H9 (cell line): Measurements from ENCODE around the gene SEPTIN5. TPM values are rescaled to one million over a fixed set of nuclear protein-coding genes. Genes with fewer than 3 reads are reported as not detected.

Source experiments
- DNase-seq: peaks from one replicate; pipeline ENCODE4 v3.0.0-alpha.2; 2017
- H2AFZ ChIP-seq: one replicate; pipeline ENCODE4 v1.6.1; 2013; ENCODE audit warnings: mild to moderate bottlenecking, low read length, control low read depth, moderate library complexity
- H2AK5ac ChIP-seq: 2 replicates; pipeline ENCODE4 v1.6.1; 2013; ENCODE audit warnings: low read length, control low read depth, mixed read lengths; ENCODE audit not compliant: insufficient read length
- H2BK120ac ChIP-seq: one replicate; pipeline ENCODE4 v1.6.1; 2013; ENCODE audit warnings: low read depth, mild to moderate bottlenecking, low read length, control low read depth, inconsistent platforms; ENCODE audit not compliant: poor library complexity, severe bottlenecking
- H2BK12ac ChIP-seq: 2 replicates; pipeline ENCODE4 v1.6.1; 2013; ENCODE audit warnings: low read length, control low read depth, mixed read lengths, low read depth; ENCODE audit not compliant: insufficient read length
- H2BK15ac ChIP-seq: 2 replicates; pipeline ENCODE4 v1.6.1; 2013; ENCODE audit warnings: low read depth, low read length, control low read depth
- H2BK20ac ChIP-seq: one replicate; pipeline ENCODE4 v1.6.1; 2013; ENCODE audit warnings: low read depth, mild to moderate bottlenecking, low read length, control low read depth, inconsistent platforms; ENCODE audit not compliant: poor library complexity, severe bottlenecking
- H2BK5ac ChIP-seq: 2 replicates; pipeline ENCODE4 v1.6.1; 2013; ENCODE audit warnings: low read length, control low read depth, mixed read lengths; ENCODE audit not compliant: insufficient read length
- H3K14ac ChIP-seq: 2 replicates; pipeline ENCODE4 v1.6.1; 2013; ENCODE audit warnings: low read length, control low read depth; ENCODE audit not compliant: insufficient read depth
- H3K18ac ChIP-seq: 2 replicates; pipeline ENCODE4 v1.6.1; 2013; ENCODE audit warnings: low read depth, mild to moderate bottlenecking, mixed read lengths, low read length, control low read depth; ENCODE audit not compliant: insufficient read length
- H3K23ac ChIP-seq: 2 replicates; pipeline ENCODE4 v1.6.1; 2013; ENCODE audit warnings: low read length, control low read depth, mixed read lengths, low read depth; ENCODE audit not compliant: insufficient read length
- H3K23me2 ChIP-seq: 2 replicates; pipeline ENCODE4 v1.6.1; 2013; ENCODE audit warnings: low read depth, mild to moderate bottlenecking, mixed read lengths, low read length, control low read depth; ENCODE audit not compliant: insufficient read length, poor library complexity, severe bottlenecking
- H3K27ac ChIP-seq: 2 replicates; pipeline ENCODE4 v1.5.1; 2013; ENCODE audit warnings: low read length, control low read depth, mixed read lengths, low read depth; ENCODE audit not compliant: insufficient read length
- H3K27me3 ChIP-seq: 2 replicates; pipeline ENCODE4 v1.6.1; 2013; ENCODE audit warnings: low read length, control low read depth, inconsistent platforms; ENCODE audit not compliant: insufficient read depth
- H3K4ac ChIP-seq: 2 replicates; pipeline ENCODE4 v1.6.1; 2013; ENCODE audit warnings: low read depth, mild to moderate bottlenecking, control low read depth, inconsistent platforms, low read length, moderate library complexity
- H3K4me1 ChIP-seq: 2 replicates; pipeline ENCODE4 v1.6.1; 2013; ENCODE audit warnings: low read length, control low read depth, inconsistent platforms; ENCODE audit not compliant: insufficient read depth
- H3K4me2 ChIP-seq: 2 replicates; pipeline ENCODE4 v1.6.1; 2013; ENCODE audit warnings: low read length, control low read depth, mixed read lengths; ENCODE audit not compliant: insufficient read length, insufficient read depth
- H3K56ac ChIP-seq: 2 replicates; pipeline ENCODE4 v1.6.1; 2013; ENCODE audit warnings: low read depth, mild to moderate bottlenecking, mixed read lengths, low read length, control low read depth; ENCODE audit not compliant: insufficient read length
- H3K79me1 ChIP-seq: 2 replicates; pipeline ENCODE4 v1.6.1; 2013; ENCODE audit warnings: low read depth, mild to moderate bottlenecking, moderate library complexity, low read length, control low read depth, inconsistent platforms; ENCODE audit not compliant: insufficient read depth, poor library complexity, severe bottlenecking
- H3K79me2 ChIP-seq: 2 replicates; pipeline ENCODE4 v1.6.1; 2013; ENCODE audit warnings: low read length, control low read depth, inconsistent platforms; ENCODE audit not compliant: insufficient read depth
- H3K9ac ChIP-seq: 2 replicates; pipeline ENCODE4 v1.6.1; 2013; ENCODE audit warnings: low read length, control low read depth, mixed read lengths; ENCODE audit not compliant: insufficient read length; ENCODE audit errors: extremely low read depth
- H3K9me3 ChIP-seq: one replicate; pipeline ENCODE4 v1.6.1; 2013; ENCODE audit warnings: low read depth, low read length, inconsistent platforms; ENCODE audit not compliant: control insufficient read depth
- H3T11ph ChIP-seq: one replicate; pipeline ENCODE4 v1.6.1; 2013; ENCODE audit warnings: mild to moderate bottlenecking, low read length, control low read depth, inconsistent platforms
- H4K20me1 ChIP-seq: one replicate; pipeline ENCODE4 v1.6.1; 2013; ENCODE audit not compliant: control insufficient read depth, insufficient read length, insufficient read depth
- H4K5ac ChIP-seq: 2 replicates; pipeline ENCODE4 v1.6.1; 2013; ENCODE audit warnings: low read depth, mild to moderate bottlenecking, mixed read lengths, low read length, control low read depth; ENCODE audit not compliant: insufficient read length
- H4K8ac ChIP-seq: replicated peaks from 2 replicates; pipeline ENCODE4 v1.6.1; 2013; ENCODE audit warnings: low read length, control low read depth, mixed read lengths, low read depth; ENCODE audit not compliant: insufficient read length
- H4K91ac ChIP-seq: 2 replicates; pipeline ENCODE4 v1.6.1; 2013; ENCODE audit warnings: low read depth, mild to moderate bottlenecking, moderate library complexity, mixed read lengths, low read length, control low read depth; ENCODE audit not compliant: insufficient read length
- H3K27ac Mint-ChIP-seq, 3 experiments: 2 replicates in 2 of 3; 3 replicates in 1 of 3; pipeline ENCODE4 v1.8.0; 2020 to 2021; ENCODE audit warnings: mixed read lengths in 3 of 3, mild to moderate bottlenecking in 1 of 3, moderate library complexity in 1 of 3
- H3K27me3 Mint-ChIP-seq: 2 replicates; pipeline ENCODE4 v1.8.0; 2021; ENCODE audit warnings: low read depth, mild to moderate bottlenecking, moderate library complexity, mixed read lengths
- H3K36me3 Mint-ChIP-seq, 3 experiments: 2 replicates in 2 of 3; 3 replicates in 1 of 3; pipeline ENCODE4 v1.8.0; 2020 to 2021; ENCODE audit warnings: low read depth in 3 of 3, mixed read lengths in 3 of 3; ENCODE audit not compliant: insufficient read depth in 1 of 3
- H3K4me1 Mint-ChIP-seq, 2 experiments: 2 replicates each; pipeline ENCODE4 v1.8.0; 2020; ENCODE audit warnings: mixed read lengths in 2 of 2
- H3K4me3 Mint-ChIP-seq, 2 experiments: 2 replicates in 1 of 2; 3 replicates in 1 of 2; pipeline ENCODE4 v1.8.0; 2020 to 2021; ENCODE audit warnings: mild to moderate bottlenecking in 2 of 2, mixed read lengths in 2 of 2, moderate library complexity in 1 of 2
- H3K9me3 Mint-ChIP-seq, 2 experiments: 2 replicates in 1 of 2; 3 replicates in 1 of 2; pipeline ENCODE4 v1.8.0; 2020; ENCODE audit warnings: mild to moderate bottlenecking in 2 of 2, mixed read lengths in 2 of 2, moderate library complexity in 1 of 2
- CTCF ChIP-seq: fragments of 200-600 bp; sonication (generic); conservative IDR thresholded peaks from 3 replicates; pipeline ENCODE4 v1.8.0; 2021; ENCODE audit warnings: antibody characterized with exemption, mild to moderate bottlenecking
- WGBS: extraction: QIAGEN DNeasy Blood & Tissue Kit; methylation state at CpG from one replicate; pipeline ENCODE4 v1.1.7; 2013; ENCODE audit warnings: missing lambda C conversion rate, low lambda C conversion rate, mixed read lengths; ENCODE audit not compliant: insufficient read length; ENCODE audit errors: extremely low coverage; 5-methylcytosine and 5-hydroxymethylcytosine counted together
- total RNA-seq: library from RNA; stranded (reverse); gene quantifications from 2 replicates; pipeline ENCODE4 v1.2.1, GENCODE V29; 2021

SEPTIN5 gene
- total RNA-seq, 1 experiment from 2014 or later: 17.8 TPM

- no peak overlapping the region for H2AK5ac ChIP-seq
- Mint-ChIP-seq H3K4me1 (peaks cover 12 to 20% of the 10 kb centered on the region in 2 experiments), H3K4me3 (peak overlapping the region; percentile 62 to 77), H3K9me3 (peaks cover 0 to 2% of the 10 kb centered on the region in 2 experiments; a peak in 1 of 5 replicates), H3K27me3 (peaks cover 72% of the 10 kb centered on the region), H3K36me3 (peaks cover 0 to 2% (median 0%) of the 10 kb centered on the region in 3 experiments; a peak in 1 of 7 replicates), H3K27ac (no peak overlapping the region)
- no peaks in the 10 kb centered on the region for H3K79me2 ChIP-seq
- H3K4me1 ChIP-seq: peaks cover 2% of the 10 kb centered on the region; the same call in 1 of the 2 replicates
- no peak overlapping the region for H2BK120ac ChIP-seq
- H3K18ac ChIP-seq: no peak overlapping the region
- H4K5ac ChIP-seq: no peak overlapping the region
- no peak overlapping the region for H4K8ac ChIP-seq
- peaks cover 10% of the 10 kb centered on the region for H3K23me2 ChIP-seq
- no peak overlapping the region for H3K27ac ChIP-seq
- H3K4ac ChIP-seq: no peak overlapping the region
- H3K23ac ChIP-seq: no peak overlapping the region
- no peak overlapping the region for H3K4me2 ChIP-seq
- H3K14ac ChIP-seq: no peak overlapping the region
- H4K20me1 ChIP-seq: no peaks in the 10 kb centered on the region
- no peak overlapping the region for H2AFZ ChIP-seq
- no peak overlapping the region for H2BK15ac ChIP-seq
- no peaks in the 10 kb centered on the region; the same call in 1 of the 2 replicates for H3K27me3 ChIP-seq
- H3T11ph ChIP-seq: no peak overlapping the region
- no peak for DNase-seq
- no peak overlapping the region for H4K91ac ChIP-seq
- no peak overlapping the region for H3K9ac ChIP-seq
- WGBS: no CpG with 5 or more reads among the region's 38 CpGs
- no peaks in the 10 kb centered on the region for H3K79me1 ChIP-seq
- TF ChIP-seq CTCF: no peak
- no peak overlapping the region for H3K56ac ChIP-seq
- no peak overlapping the region for H2BK20ac ChIP-seq
- H3K9me3 ChIP-seq: no peaks in the 10 kb centered on the region
- H2BK12ac ChIP-seq: no peak overlapping the region
- H2BK5ac ChIP-seq: no peak overlapping the region
Observed at GRCh38 chr22:19713650-19714311, 522 bp upstream of the SEPTIN5 start.
